Effector memory CD8-positive, alpha-beta T cell (primary cell): ENCODE results near the gene ESYT3.

Experiments
- ATAC-seq: fragments of 150-1000 bp; cut with Tn5 transposase; replicated peaks from 2 replicates; pipeline ENCODE4 v1.10.0; 2021; ENCODE audit warnings: mild to moderate bottlenecking, moderate library complexity
- DNase-seq, 3 experiments: peaks; one replicate each; pipeline ENCODE4 v3.0.0; 2021
- H3K27ac Mint-ChIP-seq, 2 donors: one replicate each; pipeline ENCODE4 v1.8.0; 2022; ENCODE audit warnings: mild to moderate bottlenecking in 2 of 2, mixed read lengths in 2 of 2, moderate library complexity in 2 of 2
- H3K27me3 Mint-ChIP-seq, 2 donors: one replicate each; pipeline ENCODE4 v1.8.0; 2022; ENCODE audit warnings: mixed read lengths in 2 of 2
- H3K36me3 Mint-ChIP-seq: one replicate; pipeline ENCODE4 v1.8.0; 2022; ENCODE audit warnings: mild to moderate bottlenecking, moderate library complexity, mixed read lengths; ENCODE audit not compliant: insufficient read depth
- H3K4me1 Mint-ChIP-seq, 2 donors: one replicate each; pipeline ENCODE4 v1.8.0; 2022; ENCODE audit warnings: low read depth in 2 of 2, mixed read lengths in 2 of 2
- H3K4me3 Mint-ChIP-seq, 2 donors: one replicate each; pipeline ENCODE4 v1.8.0; 2022; ENCODE audit warnings: mild to moderate bottlenecking in 2 of 2, mixed read lengths in 2 of 2, moderate library complexity in 2 of 2
- H3K9me3 Mint-ChIP-seq, 2 donors: one replicate each; pipeline ENCODE4 v1.8.0; 2022; ENCODE audit warnings: mixed read lengths in 2 of 2

The ESYT3 gene

GRCh38 chr3:138441256-138441655 lies 6.8 kb downstream of the ESYT3 start:
- ATAC-seq (no peak), DNase-seq (no peak)
- Mint-ChIP-seq H3K36me3 (no peaks in the 10 kb centered on the region), H3K27ac (no peak overlapping the region), H3K4me3 (no peak overlapping the region), H3K4me1 (no peaks in the 10 kb centered on the region), H3K9me3 (no peaks in the 10 kb centered on the region), H3K27me3 (peaks cover 23 to 70% of the 10 kb centered on the region in 2 donors)

DNA sequence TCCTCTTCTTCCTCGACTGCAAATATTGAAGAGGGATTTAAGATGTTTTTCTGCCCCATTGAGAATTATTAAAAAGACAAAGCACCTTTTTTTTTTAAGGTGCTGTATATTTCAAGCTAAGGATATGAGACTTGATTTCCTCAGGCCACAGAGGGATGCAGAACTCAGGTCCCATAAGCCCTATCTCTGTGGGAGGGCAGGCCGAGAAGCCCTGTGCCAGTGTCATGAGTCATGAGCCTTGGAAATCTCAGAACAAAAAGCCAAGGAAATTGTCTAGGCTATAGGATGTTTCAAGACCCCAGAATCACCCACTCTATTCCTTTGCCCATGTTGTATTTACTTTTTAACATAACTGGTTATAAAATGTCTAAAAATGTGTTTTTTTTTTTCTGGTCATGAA lies 7.3 kb downstream of the ESYT3 start:
- no peaks in the 10 kb centered on the region for H3K9me3 Mint-ChIP-seq
- ATAC-seq (no peak), DNase-seq (no peak)
- no peak overlapping the region for H3K27ac Mint-ChIP-seq
- no peaks in the 10 kb centered on the region for H3K36me3 Mint-ChIP-seq
- peaks cover 19 to 65% of the 10 kb centered on the region in 2 donors for H3K27me3 Mint-ChIP-seq
- no peaks in the 10 kb centered on the region for H3K4me1 Mint-ChIP-seq
- no peak overlapping the region for H3K4me3 Mint-ChIP-seq

DNA sequence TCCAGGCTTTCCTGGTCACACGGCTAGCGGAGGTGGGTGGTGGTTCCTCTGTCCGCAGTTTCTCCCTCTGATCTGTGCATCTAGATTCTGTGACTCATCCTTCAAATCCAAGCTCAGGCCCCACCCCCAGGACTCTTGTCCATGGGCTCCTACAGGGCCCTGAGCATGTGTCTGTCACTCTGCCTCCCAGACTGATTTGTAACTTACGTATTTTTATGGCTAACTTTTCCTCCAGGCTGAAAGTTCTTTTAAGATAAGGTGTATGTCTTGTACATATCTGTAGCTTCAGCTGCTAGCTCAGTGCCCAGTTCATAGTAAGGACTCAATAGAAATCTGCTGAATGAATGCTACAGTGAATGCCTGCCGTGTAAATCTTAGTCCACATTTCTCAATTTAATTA lies 8.0 kb downstream of the ESYT3 start:
- H3K4me3 Mint-ChIP-seq, result no peak overlapping the region
- H3K36me3 Mint-ChIP-seq, result no peaks in the 10 kb centered on the region
- no peaks in the 10 kb centered on the region for H3K4me1 Mint-ChIP-seq
- no peak for DNase-seq
- no peaks in the 10 kb centered on the region for H3K9me3 Mint-ChIP-seq
- no peak overlapping the region for H3K27ac Mint-ChIP-seq
- peaks cover 12 to 58% of the 10 kb centered on the region in 2 donors for H3K27me3 Mint-ChIP-seq
- ATAC-seq, result no peak

- DNase-seq (no peak), ATAC-seq (no peak)
- Mint-ChIP-seq H3K9me3 (no peaks in the 10 kb centered on the region), H3K36me3 (no peaks in the 10 kb centered on the region), H3K27me3 (peaks cover 6 to 51% of the 10 kb centered on the region in 2 donors), H3K27ac (no peak overlapping the region), H3K4me1 (no peaks in the 10 kb centered on the region), H3K4me3 (no peak overlapping the region)
Measured at GRCh38 chr3:138443091-138443490, 8.7 kb downstream of the ESYT3 start.

DNA sequence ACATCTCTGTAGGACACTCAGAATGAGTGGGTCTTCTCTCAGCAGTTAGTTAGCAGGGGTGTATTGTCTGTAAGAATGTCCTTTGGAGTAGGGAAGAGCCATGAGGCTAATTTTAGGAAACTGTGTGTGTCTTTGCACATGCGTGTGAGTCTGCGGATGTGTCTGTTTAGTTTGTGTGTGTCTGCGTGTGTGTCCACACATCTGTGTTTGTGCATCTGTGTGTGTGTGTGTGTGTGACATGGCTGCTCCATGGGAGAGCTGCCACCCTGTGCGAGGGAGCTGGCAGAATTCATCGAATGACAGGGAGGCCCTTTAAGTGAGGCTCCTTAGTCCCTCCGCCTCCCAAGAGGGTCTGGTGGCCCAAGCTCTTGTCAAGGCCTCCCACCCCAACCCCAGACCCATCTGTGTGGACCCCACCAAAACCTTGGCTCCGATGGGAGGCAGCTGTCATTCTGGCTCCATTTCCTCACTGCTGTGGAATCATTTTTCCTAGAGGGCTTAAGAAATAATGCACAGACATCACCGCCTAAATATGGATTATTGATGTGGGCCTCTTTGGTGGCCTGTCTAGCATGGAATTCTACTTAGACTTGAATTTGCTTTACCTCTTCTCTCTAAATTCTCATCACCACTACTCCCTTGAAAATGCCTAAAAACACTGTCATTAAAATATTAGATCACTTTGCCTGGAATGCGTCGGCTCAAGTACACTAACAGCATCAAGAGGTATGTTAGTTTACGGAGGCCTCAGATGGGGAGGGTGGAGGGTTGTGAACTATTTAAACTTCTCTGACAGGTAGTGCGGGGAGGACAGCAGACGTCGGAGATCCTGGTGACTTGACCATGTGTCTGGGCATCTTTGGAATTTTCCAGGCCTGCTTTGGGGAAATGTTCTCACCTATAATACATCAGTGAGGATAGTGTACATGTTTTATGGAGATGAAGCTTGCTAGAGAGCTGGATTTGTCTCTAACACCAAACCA lies 9.4 kb downstream of the ESYT3 start:
- Mint-ChIP-seq H3K27ac (no peak overlapping the region), H3K4me3 (no peak overlapping the region), H3K27me3 (peaks cover 0 to 44% of the 10 kb centered on the region in 2 donors), H3K4me1 (no peaks in the 10 kb centered on the region), H3K36me3 (no peaks in the 10 kb centered on the region), H3K9me3 (no peaks in the 10 kb centered on the region)
- DNase-seq (no peak), ATAC-seq (no peak)

DNA sequence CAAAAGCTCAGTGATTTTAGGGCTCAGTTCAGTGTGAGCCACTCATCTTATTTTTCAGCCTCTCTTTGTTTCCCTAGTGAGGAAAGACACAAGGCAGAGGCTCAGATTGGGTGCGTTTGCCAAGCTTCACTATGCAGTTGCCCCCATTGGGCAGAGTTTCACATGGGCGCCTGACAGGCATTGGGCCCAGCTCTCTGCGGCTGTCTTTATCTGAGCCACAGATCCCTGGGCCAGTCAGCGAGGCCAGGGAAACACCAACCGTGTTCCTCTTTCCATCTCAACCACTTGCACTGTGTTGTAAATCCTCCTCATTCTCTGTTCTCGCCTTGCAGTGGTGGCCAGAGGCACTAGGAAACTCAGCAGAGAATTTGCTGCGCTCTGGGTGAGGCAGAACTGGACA lies 10.8 kb downstream of the ESYT3 start:
- no peaks in the 10 kb centered on the region for H3K9me3 Mint-ChIP-seq
- no peak overlapping the region for H3K4me3 Mint-ChIP-seq
- peaks cover 0 to 30% of the 10 kb centered on the region in 2 donors for H3K27me3 Mint-ChIP-seq
- no peaks in the 10 kb centered on the region for H3K36me3 Mint-ChIP-seq
- no peaks in the 10 kb centered on the region for H3K4me1 Mint-ChIP-seq
- ATAC-seq (no peak), DNase-seq (no peak)
- no peak overlapping the region for H3K27ac Mint-ChIP-seq

- no peaks in the 10 kb centered on the region for H3K36me3 Mint-ChIP-seq
- H3K27ac Mint-ChIP-seq, result no peak overlapping the region
- H3K4me1 Mint-ChIP-seq, result no peaks in the 10 kb centered on the region
- H3K27me3 Mint-ChIP-seq, result peaks cover 0 to 28% of the 10 kb centered on the region in 2 donors
- DNase-seq (no peak), ATAC-seq (no peak)
- no peaks in the 10 kb centered on the region for H3K9me3 Mint-ChIP-seq
- no peak overlapping the region for H3K4me3 Mint-ChIP-seq
Measured at GRCh38 chr3:138445654-138446053, 11.2 kb downstream of the ESYT3 start.

GRCh38 chr3:138448631-138449030 lies 14.2 kb downstream of the ESYT3 start:
- Mint-ChIP-seq H3K27ac (no peak overlapping the region), H3K4me3 (no peak overlapping the region), H3K9me3 (no peaks in the 10 kb centered on the region), H3K4me1 (no peaks in the 10 kb centered on the region), H3K36me3 (no peaks in the 10 kb centered on the region), H3K27me3 (peaks cover 6 to 12% of the 10 kb centered on the region in 2 donors)
- no peak for ATAC-seq
- no peak for DNase-seq

GRCh38 chr3:138449490-138449889 lies 15.1 kb downstream of the ESYT3 start:
- ATAC-seq (no peak), DNase-seq (no peak)
- Mint-ChIP-seq H3K36me3 (no peaks in the 10 kb centered on the region), H3K4me1 (no peaks in the 10 kb centered on the region), H3K9me3 (no peaks in the 10 kb centered on the region), H3K4me3 (no peak overlapping the region), H3K27ac (no peak overlapping the region), H3K27me3 (peaks cover 7 to 11% of the 10 kb centered on the region in 2 donors)

GRCh38 chr3:138450181-138450580 lies 15.8 kb downstream of the ESYT3 start:
- Mint-ChIP-seq H3K9me3 (no peaks in the 10 kb centered on the region), H3K4me3 (no peak overlapping the region), H3K27me3 (peaks cover 14% of the 10 kb centered on the region in 2 donors), H3K4me1 (no peaks in the 10 kb centered on the region), H3K36me3 (no peaks in the 10 kb centered on the region), H3K27ac (no peak overlapping the region)
- no peak for ATAC-seq
- DNase-seq, result no peak

GRCh38 chr3:138450704-138451424 lies 16.4 kb downstream of the ESYT3 start:
- Mint-ChIP-seq H3K4me1 (no peaks in the 10 kb centered on the region), H3K27me3 (peaks cover 14 to 21% of the 10 kb centered on the region in 2 donors), H3K36me3 (no peaks in the 10 kb centered on the region), H3K9me3 (no peaks in the 10 kb centered on the region), H3K4me3 (no peak overlapping the region), H3K27ac (no peak overlapping the region)
- ATAC-seq (no peak), DNase-seq (no peak)

- no peaks in the 10 kb centered on the region for H3K9me3 Mint-ChIP-seq
- no peak for DNase-seq
- no peak for ATAC-seq
- H3K27ac Mint-ChIP-seq, result no peak overlapping the region
- peaks cover 13 to 21% of the 10 kb centered on the region in 2 donors for H3K27me3 Mint-ChIP-seq
- no peak overlapping the region for H3K4me3 Mint-ChIP-seq
- H3K4me1 Mint-ChIP-seq, result no peaks in the 10 kb centered on the region
- H3K36me3 Mint-ChIP-seq, result no peaks in the 10 kb centered on the region
Measured at GRCh38 chr3:138451595-138452162, 17.3 kb downstream of the ESYT3 start.

DNA sequence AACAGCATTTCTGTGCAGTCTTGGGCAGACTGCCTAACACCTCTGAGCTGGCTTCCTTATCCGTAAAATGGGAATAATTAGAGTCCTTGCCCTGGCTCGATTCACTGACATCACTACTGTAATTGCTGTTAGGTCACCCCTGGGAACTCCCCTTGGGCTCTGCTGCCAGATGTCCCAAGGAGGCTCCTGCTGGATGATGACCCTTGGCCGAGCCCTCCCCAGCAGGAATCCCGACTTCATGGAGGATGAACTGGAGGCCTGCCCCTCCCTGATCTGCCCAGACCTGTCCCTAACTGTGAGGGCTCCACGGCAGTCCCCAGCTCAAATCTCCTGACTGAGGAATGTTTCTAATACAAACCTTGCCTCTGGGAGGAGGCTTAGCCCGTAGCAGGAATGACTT lies 18.0 kb downstream of the ESYT3 start:
- H3K4me1 Mint-ChIP-seq, result peaks cover 0 to 2% of the 10 kb centered on the region in 2 donors
- H3K36me3 Mint-ChIP-seq, result no peaks in the 10 kb centered on the region
- no peaks in the 10 kb centered on the region for H3K9me3 Mint-ChIP-seq
- ATAC-seq (no peak), DNase-seq (no peak)
- no peak overlapping the region for H3K4me3 Mint-ChIP-seq
- H3K27ac Mint-ChIP-seq, result no peak overlapping the region
- peaks cover 18 to 21% of the 10 kb centered on the region in 2 donors for H3K27me3 Mint-ChIP-seq
